ENCODE measurements around the gene DAAM2.
A peak's percentile ranks its signal among the peaks of the same experiment; 100 is the strongest.

DNA sequence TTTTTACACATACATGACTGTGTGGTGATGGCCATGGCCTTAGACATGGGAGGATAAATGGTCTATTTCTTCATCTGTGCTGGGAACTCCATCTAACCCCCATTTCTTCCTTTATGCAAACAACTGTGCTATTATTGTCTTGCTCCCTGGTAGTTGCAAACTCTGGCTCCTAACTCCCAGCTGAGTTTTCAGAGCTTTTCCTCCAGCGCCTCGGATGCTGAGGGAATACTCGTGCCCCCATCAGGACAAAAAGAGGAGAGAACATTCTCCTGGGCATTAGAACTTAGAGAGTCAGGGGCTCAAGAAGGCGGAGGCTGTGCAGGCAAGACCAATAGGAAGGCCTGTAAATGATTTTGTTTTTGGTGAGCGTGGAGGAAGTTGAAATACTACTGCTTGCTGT is 2.1 kb downstream of the DAAM2 start:
- TF ChIP-seq EZH2 (IDR thresholded peaks at IDR 0.05; ENCODE audit: low read length, missing control alignments) = no peak
- TF ChIP-seq CTCF (conservative IDR thresholded peaks at IDR 0.05 in 1 of 2, IDR thresholded peaks at IDR 0.05 in 1 of 2; ENCODE audit: low read depth in 1 of 2, low read length in 2 of 2) = peak; percentile 8 to 18
